Measurements from ENCODE around the gene CARD11. TPM values are rescaled to one million over a fixed set of nuclear protein-coding genes. Genes with fewer than 3 reads are reported as not detected.

CARD11 gene
- total and polyA plus RNA-seq, 2 of the 13 experiments (the other 11 are each of a cell fraction or from before 2014, with no cell fraction given): 0.04 TPM; not detected in 1

DNA sequence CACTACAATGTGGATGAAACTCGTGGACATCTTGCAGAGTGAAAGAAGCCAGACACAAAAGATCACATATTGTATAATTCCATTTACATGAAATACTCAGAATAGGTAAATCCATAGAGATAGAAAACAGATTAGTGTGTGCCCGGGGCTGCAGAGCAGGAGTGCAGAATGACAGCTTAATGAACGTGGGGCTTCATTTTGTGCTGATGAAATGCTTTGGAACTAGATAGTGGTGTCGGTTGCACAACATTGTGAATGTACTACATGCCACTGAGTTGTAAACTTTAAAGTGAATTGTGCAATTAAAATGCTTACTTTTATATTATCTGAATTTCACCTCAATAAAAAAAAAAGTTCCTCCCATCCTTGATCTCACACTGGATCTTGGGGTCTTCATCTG, 31.8 kb upstream of the CARD11 start:
- CTCF ChIA-PET (ENCODE audit: low intra/inter-chr PET ratio, low total read pairs): no interaction called here
- H3K4me1 ChIP-seq (ENCODE audit: insufficient read depth, low read length): peaks cover 10% of the 10 kb centered on the region
- H3K27me3 ChIP-seq (ENCODE audit: control insufficient read depth in 1 of 2, insufficient read depth in 2 of 2, low read length in 2 of 2): peaks cover 0 to 8% of the 10 kb centered on the region in 2 experiments; a peak in 2 of 5 replicates
- H3K4me2 ChIP-seq (ENCODE audit: low read depth, low read length): no peak overlapping the region
- DNase-seq (ENCODE audit: low spot score) (no peak), ATAC-seq (no peak), FAIRE-seq (no peak)
- H2AFZ ChIP-seq (ENCODE audit: low read length): no peak overlapping the region
- 19% methylated on average over 4 of the region's 4 CpGs for whole genome bisulfite sequencing (ENCODE audit: low lambda C conversion rate)
- H3K9ac ChIP-seq (ENCODE audit: insufficient read depth, low read depth, low read length): no peak overlapping the region
- TF ChIP-seq ATF4 (CRISPR knock-in tag; IDR thresholded peaks at IDR 0.05): no peak
- TF ChIP-seq ZNF619 (CRISPR knock-in tag; IDR thresholded peaks at IDR 0.05): no peak
- TF ChIP-seq CEBPB (IDR thresholded peaks at IDR 0.05; ENCODE audit: borderline replicate concordance, low read depth, low read length): 0 out of 2 replicates have a peak, but pooled peaks have one; percentile 9
- TF ChIP-seq ZNF446 (CRISPR knock-in tag; IDR thresholded peaks at IDR 0.05): no peak
- TF ChIP-seq HNF4A (CRISPR knock-in tag; IDR thresholded peaks at IDR 0.05): no peak
- TF ChIP-seq RFXANK (CRISPR knock-in tag; IDR thresholded peaks at IDR 0.05): no peak
- H3K9me3 ChIP-seq (ENCODE audit: low read length): peaks cover 12% of the 10 kb centered on the region; the same call in 1 of the 2 replicates
- no peaks in the 10 kb centered on the region for H3K36me3 ChIP-seq (replicated peaks in 1 of 2; ENCODE audit: control insufficient read depth in 1 of 2, insufficient read depth in 2 of 2, low read length in 2 of 2)
- H3K79me2 ChIP-seq (ENCODE audit: insufficient read depth, low read length): no peaks in the 10 kb centered on the region
- intact Hi-C loops (cut with micrococcal nuclease; ENCODE audit: unreplicated experiment): no loop called here
- POLR2A ChIA-PET: no interaction called here
- in situ Hi-C loops (cut with HindIII; ENCODE audit: extremely low pct_ligation_motif_present, low pct_unique_long_range_greater_than_20kb): no loop called here
- H4K20me1 ChIP-seq (ENCODE audit: insufficient read depth, low read length): no peaks in the 10 kb centered on the region
- no peak overlapping the region for H3K27ac ChIP-seq (ENCODE audit: extremely low read length, insufficient read depth, low read length)
- BruUV-seq (replicated peaks): no TSS peak
- no peak overlapping the region for H3K4me3 ChIP-seq (replicated peaks in 1 of 3; ENCODE audit: insufficient read depth in 1 of 3, low read depth in 2 of 3, low read length in 3 of 3)

- no peak for FAIRE-seq
Observed at GRCh38 chr7:3074459-3074821, 30.8 kb upstream of the CARD11 start.

More at GRCh38 chr7:3074459-3074821, 30.8 kb upstream of the CARD11 start:
- ChIA-PET POLR2A (no interaction called here), CTCF (ENCODE audit: low intra/inter-chr PET ratio, low total read pairs) (no interaction called here)
- Histone ChIP-seq H3K4me2 (ENCODE audit: low read depth, low read length) (no peak overlapping the region), H3K36me3 (replicated peaks in 1 of 2; ENCODE audit: control insufficient read depth in 1 of 2, insufficient read depth in 2 of 2, low read length in 2 of 2) (no peaks in the 10 kb centered on the region), H3K27me3 (ENCODE audit: control insufficient read depth in 1 of 2, insufficient read depth in 2 of 2, low read length in 2 of 2) (peaks cover 0 to 8% of the 10 kb centered on the region in 2 experiments; a peak in 2 of 5 replicates), H3K4me1 (ENCODE audit: insufficient read depth, low read length) (peaks cover 10% of the 10 kb centered on the region), H3K27ac (ENCODE audit: extremely low read length, insufficient read depth, low read length) (no peak overlapping the region), H2AFZ (ENCODE audit: low read length) (no peak overlapping the region), H3K9me3 (ENCODE audit: low read length) (peaks cover 12% of the 10 kb centered on the region; the same call in 1 of the 2 replicates), H4K20me1 (ENCODE audit: insufficient read depth, low read length) (no peaks in the 10 kb centered on the region), H3K4me3 (replicated peaks in 1 of 3; ENCODE audit: insufficient read depth in 1 of 3, low read depth in 2 of 3, low read length in 3 of 3) (no peak overlapping the region), H3K9ac (ENCODE audit: insufficient read depth, low read depth, low read length) (no peak overlapping the region), H3K79me2 (ENCODE audit: insufficient read depth, low read length) (no peaks in the 10 kb centered on the region)
- ATAC-seq: no peak
- TF ChIP-seq GABPB1 (CRISPR knock-in tag; IDR thresholded peaks at IDR 0.05): no peak
- TF ChIP-seq ZZZ3 (CRISPR knock-in tag; IDR thresholded peaks at IDR 0.05; ENCODE audit: borderline replicate concordance): no peak
- TF ChIP-seq ZC3H13 (CRISPR knock-in tag; IDR thresholded peaks at IDR 0.05): no peak
- no peak for TF ChIP-seq ZNF607 (CRISPR knock-in tag; IDR thresholded peaks at IDR 0.05; ENCODE audit: borderline replicate concordance)
- intact Hi-C loops (cut with micrococcal nuclease; ENCODE audit: unreplicated experiment) (no loop called here), in situ Hi-C loops (cut with HindIII; ENCODE audit: extremely low pct_ligation_motif_present, low pct_unique_long_range_greater_than_20kb) (no loop called here)
- no peak for DNase-seq (ENCODE audit: low spot score)
- BruUV-seq (replicated peaks): no TSS peak
- WGBS (ENCODE audit: low lambda C conversion rate): 23% methylated on average over 4 of the region's 4 CpGs
